ENCODE measurements around the gene WDFY4. TPM values are rescaled to one million over a fixed set of nuclear protein-coding genes. Genes with fewer than 3 reads are reported as not detected.

The WDFY4 gene
- total RNA-seq, 1 donor from 2014 or later = not detected

GRCh38 chr10:48725708-48726107, 41.0 kb downstream of the WDFY4 start:
- Histone ChIP-seq H3K4me3 (ENCODE audit: low read depth, low read length) (no peak overlapping the region), H3K27me3 (ENCODE audit: control insufficient read depth, insufficient read depth, low read length) (no peaks in the 10 kb centered on the region), H3K36me3 (ENCODE audit: control insufficient read depth, insufficient read depth, low read length) (no peaks in the 10 kb centered on the region)
- no peak for DNase-seq (ENCODE audit: low read depth)
- TF ChIP-seq CTCF (IDR thresholded peaks at IDR 0.05; ENCODE audit: insufficient read depth, low read length, poor library complexity, severe bottlenecking) = no peak

GRCh38 chr10:48727866-48728265, 43.2 kb downstream of the WDFY4 start:
- DNase-seq (ENCODE audit: low read depth) = no peak
- TF ChIP-seq CTCF (IDR thresholded peaks at IDR 0.05; ENCODE audit: insufficient read depth, low read length, poor library complexity, severe bottlenecking) = no peak
- Histone ChIP-seq H3K27me3 (ENCODE audit: control insufficient read depth, insufficient read depth, low read length) (no peaks in the 10 kb centered on the region), H3K4me3 (ENCODE audit: low read depth, low read length) (no peak overlapping the region), H3K36me3 (ENCODE audit: control insufficient read depth, insufficient read depth, low read length) (no peaks in the 10 kb centered on the region)

GRCh38 chr10:48729222-48729621, 44.5 kb downstream of the WDFY4 start:
- DNase-seq (ENCODE audit: low read depth) = no peak
- Histone ChIP-seq H3K4me3 (ENCODE audit: low read depth, low read length) (no peak overlapping the region), H3K27me3 (ENCODE audit: control insufficient read depth, insufficient read depth, low read length) (no peaks in the 10 kb centered on the region), H3K36me3 (ENCODE audit: control insufficient read depth, insufficient read depth, low read length) (no peaks in the 10 kb centered on the region)
- TF ChIP-seq CTCF (IDR thresholded peaks at IDR 0.05; ENCODE audit: insufficient read depth, low read length, poor library complexity, severe bottlenecking) = no peak

GRCh38 chr10:48729941-48730457, 45.3 kb downstream of the WDFY4 start:
- no peak for DNase-seq (ENCODE audit: low read depth)
- Histone ChIP-seq H3K4me3 (ENCODE audit: low read depth, low read length) (no peak overlapping the region), H3K27me3 (ENCODE audit: control insufficient read depth, insufficient read depth, low read length) (no peaks in the 10 kb centered on the region), H3K36me3 (ENCODE audit: control insufficient read depth, insufficient read depth, low read length) (no peaks in the 10 kb centered on the region)
- no peak for TF ChIP-seq CTCF (IDR thresholded peaks at IDR 0.05; ENCODE audit: insufficient read depth, low read length, poor library complexity, severe bottlenecking)

- H3K27me3 ChIP-seq (ENCODE audit: control insufficient read depth, insufficient read depth, low read length) = no peaks in the 10 kb centered on the region
- DNase-seq (ENCODE audit: low read depth) = no peak
- H3K4me3 ChIP-seq (ENCODE audit: low read depth, low read length) = no peak overlapping the region
- no peak for TF ChIP-seq CTCF (IDR thresholded peaks at IDR 0.05; ENCODE audit: insufficient read depth, low read length, poor library complexity, severe bottlenecking)
- no peaks in the 10 kb centered on the region for H3K36me3 ChIP-seq (ENCODE audit: control insufficient read depth, insufficient read depth, low read length)
Measured at GRCh38 chr10:48731141-48731540, 46.5 kb downstream of the WDFY4 start.

GRCh38 chr10:48731654-48732053, 47.0 kb downstream of the WDFY4 start:
- Histone ChIP-seq H3K36me3 (ENCODE audit: control insufficient read depth, insufficient read depth, low read length) (no peaks in the 10 kb centered on the region), H3K27me3 (ENCODE audit: control insufficient read depth, insufficient read depth, low read length) (no peaks in the 10 kb centered on the region), H3K4me3 (ENCODE audit: low read depth, low read length) (no peak overlapping the region)
- TF ChIP-seq CTCF (IDR thresholded peaks at IDR 0.05; ENCODE audit: insufficient read depth, low read length, poor library complexity, severe bottlenecking) = no peak
- no peak for DNase-seq (ENCODE audit: low read depth)
